OCI-LY1 (cell line): ENCODE results near the gene NSD1.

Experiments
- H2AFZ ChIP-seq: fragments of 200-600 bp; sonication (generic), shearing (Covaris generic); 2 replicates; pipeline ENCODE4 v1.6.0; 2014; ENCODE audit warnings: antibody characterized with exemption, mild to moderate bottlenecking, low read length
- H3F3A ChIP-seq: fragments of 200-600 bp; sonication (generic), shearing (Covaris generic); 2 replicates; pipeline ENCODE4 v1.6.0; 2014; ENCODE audit warnings: mild to moderate bottlenecking, antibody characterized with exemption, low read length, moderate library complexity; ENCODE audit not compliant: insufficient read depth
- H3K27ac ChIP-seq: fragments of 200-600 bp; sonication (generic); 2 replicates; pipeline ENCODE4 v1.5.1; 2014; ENCODE audit warnings: low read length, mixed run types, mild to moderate bottlenecking, low read depth; ENCODE audit not compliant: poor library complexity, severe bottlenecking
- H3K27me3 ChIP-seq: fragments of 200-600 bp; sonication (generic); 2 replicates; pipeline ENCODE4 v1.6.0; 2014; ENCODE audit warnings: antibody characterized with exemption, mild to moderate bottlenecking, low read length, moderate library complexity; ENCODE audit not compliant: insufficient read depth
- H3K36me3 ChIP-seq: fragments of 200-600 bp; sonication (generic); 2 replicates; pipeline ENCODE4 v1.6.1; 2014; ENCODE audit warnings: mild to moderate bottlenecking, antibody characterized with exemption, low read length, moderate library complexity, mixed read lengths; ENCODE audit not compliant: insufficient read depth
- H3K4me1 ChIP-seq: fragments of 200-600 bp; sonication (generic); 2 replicates; pipeline ENCODE4 v1.5.1; 2014; ENCODE audit warnings: mild to moderate bottlenecking, low read length, moderate library complexity; ENCODE audit not compliant: insufficient read depth, severe bottlenecking
- H3K4me2 ChIP-seq: fragments of 200-600 bp; sonication (generic), shearing (Covaris generic); 2 replicates; pipeline ENCODE4 v1.6.1; 2014; ENCODE audit warnings: low read length
- H3K4me3 ChIP-seq: fragments of 200-600 bp; sonication (generic); 2 replicates; pipeline ENCODE4 v1.5.1; 2014; ENCODE audit warnings: low read length, low read depth, mild to moderate bottlenecking, mixed read lengths; ENCODE audit not compliant: poor library complexity, severe bottlenecking
- H3K79me2 ChIP-seq: fragments of 200-600 bp; shearing (Covaris generic); 2 replicates; pipeline ENCODE4 v1.6.1; 2016; ENCODE audit warnings: mixed run types, low read length, mixed read lengths; ENCODE audit not compliant: insufficient read depth
- H3K9ac ChIP-seq: fragments of 200-600 bp; sonication (generic), shearing (Covaris generic); 2 replicates; pipeline ENCODE4 v1.6.1; 2014; ENCODE audit warnings: mild to moderate bottlenecking, low read length, mixed read lengths
- H3K9me2 ChIP-seq: fragments of 200-600 bp; sonication (generic), shearing (Covaris generic); 2 replicates; pipeline ENCODE4 v1.6.1; 2014; ENCODE audit warnings: low read depth, mild to moderate bottlenecking, low read length, mixed read lengths
- H3K9me3 ChIP-seq: fragments of 200-600 bp; shearing (Covaris generic); 2 replicates; pipeline ENCODE4 v1.6.1; 2014; ENCODE audit warnings: low read length, mixed read lengths
- H4K20me1 ChIP-seq: fragments of 200-600 bp; sonication (generic), shearing (Covaris generic); 2 replicates; pipeline ENCODE4 v1.6.0; 2016; ENCODE audit warnings: mild to moderate bottlenecking, low read length; ENCODE audit not compliant: insufficient read depth
- EZH2 ChIP-seq: fragments of 200-600 bp; sonication (generic), shearing (Covaris generic); IDR thresholded peaks from 2 replicates; pipeline ENCODE4 v1.8.0; 2017; ENCODE audit warnings: borderline replicate concordance, mixed run types, mild to moderate bottlenecking, antibody characterized with exemption, low read length, moderate library complexity, mixed read lengths
- TF ChIP-seq, protein P1 (sequence below): fragments of 200-600 bp; sonication (generic), shearing (Covaris generic); IDR thresholded peaks from 2 replicates; pipeline ENCODE4 v1.5.1; 2017; ENCODE audit warnings: mild to moderate bottlenecking, antibody characterized with exemption, low read length, moderate library complexity, mixed read lengths

The NSD1 gene

DNA sequence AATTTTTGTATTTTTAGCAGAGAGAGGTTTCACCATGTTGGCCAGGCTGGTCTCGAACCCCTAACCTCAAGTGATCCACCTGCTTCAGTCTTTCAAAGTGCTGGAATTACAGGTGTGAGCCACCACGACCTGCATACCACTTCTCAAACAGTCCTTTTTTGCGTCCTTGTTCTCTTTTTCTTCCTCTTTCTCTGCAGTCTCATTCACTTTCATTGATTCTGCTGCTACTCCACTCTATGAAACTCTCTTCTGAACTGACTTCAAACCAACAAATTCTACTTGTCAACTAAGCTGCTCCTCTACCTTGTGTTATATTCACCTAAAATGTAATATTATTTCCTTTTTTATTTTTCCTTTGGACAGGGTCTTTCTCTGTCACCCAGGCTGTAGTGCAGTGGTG, 7.9 kb downstream of the NSD1 start:
- peaks cover 91% of the 10 kb centered on the region for H3K36me3 ChIP-seq
- peaks cover 17% of the 10 kb centered on the region for H3K4me1 ChIP-seq
- no peaks in the 10 kb centered on the region for H3K9me2 ChIP-seq
- TF ChIP-seq, protein P1, sequence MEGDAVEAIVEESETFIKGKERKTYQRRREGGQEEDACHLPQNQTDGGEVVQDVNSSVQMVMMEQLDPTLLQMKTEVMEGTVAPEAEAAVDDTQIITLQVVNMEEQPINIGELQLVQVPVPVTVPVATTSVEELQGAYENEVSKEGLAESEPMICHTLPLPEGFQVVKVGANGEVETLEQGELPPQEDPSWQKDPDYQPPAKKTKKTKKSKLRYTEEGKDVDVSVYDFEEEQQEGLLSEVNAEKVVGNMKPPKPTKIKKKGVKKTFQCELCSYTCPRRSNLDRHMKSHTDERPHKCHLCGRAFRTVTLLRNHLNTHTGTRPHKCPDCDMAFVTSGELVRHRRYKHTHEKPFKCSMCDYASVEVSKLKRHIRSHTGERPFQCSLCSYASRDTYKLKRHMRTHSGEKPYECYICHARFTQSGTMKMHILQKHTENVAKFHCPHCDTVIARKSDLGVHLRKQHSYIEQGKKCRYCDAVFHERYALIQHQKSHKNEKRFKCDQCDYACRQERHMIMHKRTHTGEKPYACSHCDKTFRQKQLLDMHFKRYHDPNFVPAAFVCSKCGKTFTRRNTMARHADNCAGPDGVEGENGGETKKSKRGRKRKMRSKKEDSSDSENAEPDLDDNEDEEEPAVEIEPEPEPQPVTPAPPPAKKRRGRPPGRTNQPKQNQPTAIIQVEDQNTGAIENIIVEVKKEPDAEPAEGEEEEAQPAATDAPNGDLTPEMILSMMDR: no peak
- no peak for TF ChIP-seq EZH2
- H3K4me3 ChIP-seq: no peak overlapping the region
- H4K20me1 ChIP-seq: no peaks in the 10 kb centered on the region
- H3F3A ChIP-seq: 0 out of 2 replicates have a peak, but pooled peaks cover 3% of the 10 kb centered on the region
- no peak overlapping the region for H2AFZ ChIP-seq
- no peak overlapping the region for H3K9ac ChIP-seq
- no peak overlapping the region for H3K4me2 ChIP-seq
- peaks cover 68% of the 10 kb centered on the region for H3K79me2 ChIP-seq
- no peaks in the 10 kb centered on the region for H3K9me3 ChIP-seq
- H3K27me3 ChIP-seq: no peaks in the 10 kb centered on the region
- no peak overlapping the region for H3K27ac ChIP-seq

GRCh38 chr5:177142098-177142611, 8.6 kb downstream of the NSD1 start:
- TF ChIP-seq EZH2: no peak
- TF ChIP-seq, protein P1: no peak
- Histone ChIP-seq H3F3A (0 out of 2 replicates have a peak, but pooled peaks cover 3% of the 10 kb centered on the region), H3K79me2 (peaks cover 61% of the 10 kb centered on the region)

GRCh38 chr5:177142778-177143177, 9.2 kb downstream of the NSD1 start:
- Histone ChIP-seq H3K4me1 (peaks cover 7% of the 10 kb centered on the region), H3K27me3 (no peaks in the 10 kb centered on the region), H3K27ac (no peak overlapping the region), H3K9me3 (no peaks in the 10 kb centered on the region), H3K79me2 (peaks cover 61% of the 10 kb centered on the region), H3F3A (0 out of 2 replicates have a peak, but pooled peaks cover 3% of the 10 kb centered on the region), H3K4me3 (no peak overlapping the region), H3K36me3 (peaks cover 91% of the 10 kb centered on the region), H3K4me2 (no peak overlapping the region), H3K9me2 (no peaks in the 10 kb centered on the region), H4K20me1 (no peaks in the 10 kb centered on the region), H3K9ac (no peak overlapping the region), H2AFZ (no peak overlapping the region)
- TF ChIP-seq, protein P1: no peak
- TF ChIP-seq EZH2: no peak

More at GRCh38 chr5:177142098-177142611, 8.6 kb downstream of the NSD1 start:
- H3K9me2 ChIP-seq: no peaks in the 10 kb centered on the region
- H3K4me3 ChIP-seq: no peak overlapping the region
- H3K36me3 ChIP-seq: peaks cover 91% of the 10 kb centered on the region
- no peak overlapping the region for H3K9ac ChIP-seq
- no peak overlapping the region for H3K4me2 ChIP-seq
- no peaks in the 10 kb centered on the region for H3K9me3 ChIP-seq
- peaks cover 10% of the 10 kb centered on the region for H3K4me1 ChIP-seq
- H3K27ac ChIP-seq: no peak overlapping the region
- H3K27me3 ChIP-seq: no peaks in the 10 kb centered on the region
- H2AFZ ChIP-seq: no peak overlapping the region
- no peaks in the 10 kb centered on the region for H4K20me1 ChIP-seq
